HG03439 (cell line): ENCODE measurements around the gene TRHDE.

Experiments
- ATAC-seq: cut with Tn5 transposase; IDR thresholded peaks from one replicate; pipeline ENCODE4 v1.9.1; 2021; ENCODE audit warnings: mild to moderate bottlenecking, moderate library complexity; ENCODE audit not compliant: unreplicated experiment

TRHDE gene

DNA sequence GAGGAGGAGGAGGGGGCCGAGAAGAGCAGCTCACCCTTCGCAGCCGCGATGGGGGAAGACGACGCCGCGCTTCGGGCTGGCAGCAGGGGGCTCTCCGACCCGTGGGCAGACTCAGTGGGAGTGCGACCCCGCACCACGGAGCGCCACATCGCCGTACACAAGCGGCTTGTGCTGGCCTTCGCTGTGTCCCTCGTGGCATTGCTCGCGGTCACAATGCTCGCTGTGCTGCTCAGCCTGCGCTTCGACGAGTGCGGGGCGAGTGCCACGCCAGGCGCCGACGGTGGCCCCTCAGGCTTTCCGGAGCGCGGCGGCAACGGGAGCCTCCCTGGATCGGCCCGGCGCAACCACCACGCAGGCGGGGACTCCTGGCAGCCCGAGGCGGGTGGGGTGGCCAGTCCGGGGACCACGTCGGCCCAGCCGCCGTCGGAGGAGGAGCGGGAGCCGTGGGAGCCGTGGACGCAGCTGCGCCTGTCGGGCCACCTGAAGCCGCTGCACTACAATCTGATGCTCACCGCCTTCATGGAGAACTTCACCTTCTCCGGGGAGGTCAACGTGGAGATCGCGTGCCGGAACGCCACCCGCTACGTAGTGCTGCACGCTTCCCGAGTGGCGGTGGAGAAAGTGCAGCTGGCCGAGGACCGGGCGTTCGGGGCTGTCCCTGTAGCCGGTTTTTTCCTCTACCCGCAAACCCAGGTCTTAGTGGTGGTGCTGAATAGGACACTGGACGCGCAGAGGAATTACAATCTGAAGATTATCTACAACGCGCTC, 745 bp downstream of the TRHDE start:
- no peak for ATAC-seq

DNA sequence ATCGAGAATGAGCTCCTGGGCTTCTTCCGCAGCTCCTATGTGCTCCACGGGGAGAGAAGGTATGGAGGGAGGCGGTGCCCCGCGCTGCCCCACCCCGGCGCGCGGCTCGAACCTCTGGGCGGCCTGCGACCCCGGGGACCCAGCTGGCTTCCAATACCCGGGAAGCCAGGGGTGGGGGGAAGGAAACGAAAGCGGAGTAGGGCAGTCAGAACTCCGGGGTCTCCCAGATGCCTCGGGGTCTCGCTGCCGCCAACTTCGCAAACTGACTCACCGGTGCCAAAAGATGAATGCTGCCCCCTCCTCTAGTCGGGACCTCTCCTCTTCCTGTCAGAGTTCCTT, 1.3 kb downstream of the TRHDE start:
- no peak for ATAC-seq

DNA sequence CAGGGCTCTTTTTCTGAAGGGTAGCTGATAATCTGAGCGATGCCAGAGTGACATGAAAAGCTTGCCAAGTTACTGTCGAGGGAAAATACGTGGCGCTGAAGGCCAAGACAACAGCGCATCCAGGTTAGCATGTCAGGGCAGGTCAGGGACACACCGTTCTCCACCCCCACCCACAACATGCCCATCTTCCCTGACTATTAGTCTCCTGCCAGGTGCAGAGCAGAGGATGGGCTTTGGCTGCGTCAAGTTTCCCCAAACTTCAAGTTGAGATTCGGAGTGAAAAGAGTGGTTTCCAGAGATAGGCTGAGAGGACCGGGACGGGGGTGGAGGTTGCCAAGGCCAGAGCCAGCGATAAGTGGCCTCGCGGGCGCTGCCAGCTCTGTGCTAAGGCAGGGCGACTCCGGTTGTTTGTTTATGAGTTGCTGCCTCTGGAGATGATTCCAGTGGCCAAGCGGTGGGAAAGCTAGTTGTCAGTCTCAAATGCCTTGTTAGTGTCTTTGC, 1.7 kb downstream of the TRHDE start:
- no peak for ATAC-seq

DNA sequence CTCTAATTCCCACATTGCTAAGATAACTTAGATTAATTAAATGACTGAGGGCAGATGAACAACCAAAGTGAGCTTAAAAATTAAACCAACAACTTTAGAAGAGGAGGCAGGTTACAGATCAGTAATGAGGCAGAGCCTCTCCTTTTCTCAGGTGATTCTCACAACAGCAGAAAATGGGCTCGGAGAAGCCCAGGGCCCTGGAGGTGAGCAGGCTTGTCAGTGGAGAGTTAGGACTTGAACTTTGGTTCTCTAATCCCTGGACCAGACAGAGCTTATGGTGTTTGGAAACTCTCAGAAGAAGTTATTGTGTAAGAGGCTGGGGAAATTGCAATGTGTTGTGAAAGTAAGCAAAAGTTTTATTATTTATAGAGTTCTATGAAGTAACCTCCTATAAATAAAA, 2.8 kb downstream of the TRHDE start:
- no peak for ATAC-seq

DNA sequence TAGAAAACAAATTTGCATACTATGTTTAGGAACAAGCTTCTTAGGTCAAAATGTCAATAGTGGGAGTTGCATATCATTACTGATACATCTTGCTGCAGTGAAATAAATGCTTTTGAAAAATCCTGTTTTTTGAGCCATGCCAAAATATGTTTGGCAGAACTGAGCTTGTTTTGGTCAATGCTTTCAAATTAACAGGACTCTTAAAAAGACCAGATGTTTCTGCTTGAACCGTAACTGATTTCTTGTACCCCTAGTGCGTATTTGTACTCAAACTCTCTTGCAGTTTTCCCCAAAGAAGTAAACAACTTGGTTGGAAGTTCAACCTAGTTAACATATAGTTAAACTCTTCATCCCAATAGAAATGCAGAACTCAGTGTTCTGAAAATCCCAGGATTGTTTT, 3.4 kb downstream of the TRHDE start:
- ATAC-seq = no peak

DNA sequence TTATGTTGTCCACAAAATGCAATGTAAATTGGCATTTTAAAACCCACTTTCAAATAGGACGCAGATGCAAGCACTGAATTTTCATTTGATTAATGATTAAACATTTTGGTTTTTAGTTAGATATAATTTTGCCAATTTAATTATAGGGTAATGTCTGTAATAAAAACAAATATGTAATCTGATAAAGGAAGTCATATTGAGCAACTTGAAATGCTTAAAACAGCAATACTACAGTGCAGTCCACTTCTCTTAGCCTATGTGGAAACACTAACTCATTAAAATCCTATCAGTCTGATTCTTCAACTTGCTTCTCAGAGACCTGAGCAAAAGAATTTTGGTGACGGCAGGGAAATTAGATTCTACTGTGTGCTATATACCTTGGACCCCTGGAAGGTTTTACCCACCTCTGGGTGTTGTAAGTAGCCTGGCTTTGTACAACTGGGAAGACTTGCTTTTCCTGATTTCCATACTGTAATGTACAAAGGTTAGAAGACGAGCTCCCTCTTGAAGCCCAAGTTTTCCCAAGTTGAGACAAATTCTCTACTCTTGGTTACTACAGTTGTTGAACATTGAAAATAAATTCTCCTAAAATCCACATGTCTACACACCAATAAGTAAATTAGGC, 4.1 kb downstream of the TRHDE start:
- ATAC-seq = no peak

DNA sequence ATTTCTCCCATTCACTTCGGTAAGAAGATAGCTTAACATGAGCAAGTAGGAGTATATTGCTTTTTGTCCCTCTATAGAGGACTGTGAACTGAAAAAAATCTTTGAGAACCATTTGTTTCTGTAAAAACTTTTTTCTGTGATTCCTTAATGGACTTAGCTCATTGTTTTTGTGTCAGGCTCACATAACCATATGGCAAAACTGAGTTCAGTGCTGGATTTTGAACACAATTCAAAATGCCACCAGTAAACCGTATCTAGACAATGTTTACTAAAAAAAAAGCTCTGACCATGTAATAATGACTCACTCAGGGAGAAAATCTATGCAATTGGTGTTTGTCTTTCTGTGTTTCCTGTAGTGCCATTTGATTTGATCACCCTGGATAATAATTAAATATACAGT, 5.2 kb downstream of the TRHDE start:
- no peak for ATAC-seq

DNA sequence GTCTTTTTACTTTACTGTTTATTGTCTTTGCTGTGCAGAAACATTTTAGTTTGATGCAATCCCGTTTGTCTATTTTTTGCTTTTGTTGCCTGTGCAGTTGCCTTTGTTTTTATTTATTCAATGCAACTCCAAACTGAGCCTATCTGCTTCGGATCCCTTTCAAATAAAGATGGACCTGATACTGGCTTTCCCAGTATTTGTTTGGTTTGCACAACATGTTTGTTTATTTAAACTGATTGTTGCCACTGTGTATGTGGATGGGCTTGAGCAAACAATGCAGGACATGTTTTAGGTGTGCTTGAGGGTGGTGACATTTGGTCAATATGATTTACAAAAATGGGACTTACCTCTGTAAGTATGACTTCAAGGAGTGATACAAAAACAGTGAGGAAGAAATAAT, 6.7 kb downstream of the TRHDE start:
- no peak for ATAC-seq

DNA sequence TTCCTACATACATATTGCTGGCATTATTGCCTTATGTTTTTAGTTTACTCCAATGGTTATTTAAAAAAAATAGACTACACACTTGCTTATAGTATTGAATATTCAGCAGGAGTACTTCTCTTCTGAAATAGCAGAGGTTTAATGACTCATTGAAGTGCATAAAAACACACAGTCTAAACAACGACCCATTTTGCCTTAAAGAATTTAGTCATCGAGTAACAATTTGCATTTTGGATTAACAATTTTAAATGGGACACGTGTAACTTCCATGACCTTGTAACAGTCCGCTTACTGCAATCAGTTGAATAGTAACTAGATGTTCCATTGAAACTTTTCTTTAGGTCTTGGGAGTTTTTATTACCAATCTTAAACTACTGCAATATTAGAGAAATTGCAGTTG, 9.0 kb downstream of the TRHDE start:
- ATAC-seq = no peak

DNA sequence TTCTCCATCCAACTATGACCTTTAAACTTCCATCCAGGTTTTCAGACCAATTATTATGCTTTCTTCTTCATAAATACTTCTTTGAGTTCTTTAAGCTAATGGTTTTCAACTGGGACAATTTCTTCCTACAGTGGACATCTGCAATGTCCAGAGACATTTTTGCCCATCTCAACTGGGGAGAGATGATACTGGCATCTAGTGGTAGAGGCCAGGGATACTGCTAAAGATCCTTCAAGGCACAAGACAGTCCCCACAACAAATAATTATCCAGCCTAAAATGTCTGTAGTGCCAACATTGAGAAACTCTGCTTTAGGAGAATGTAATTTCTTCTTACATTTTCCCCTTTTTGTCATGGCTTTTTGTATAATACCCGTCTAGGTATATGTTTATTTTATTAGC, 10.6 kb downstream of the TRHDE start:
- no peak for ATAC-seq

DNA sequence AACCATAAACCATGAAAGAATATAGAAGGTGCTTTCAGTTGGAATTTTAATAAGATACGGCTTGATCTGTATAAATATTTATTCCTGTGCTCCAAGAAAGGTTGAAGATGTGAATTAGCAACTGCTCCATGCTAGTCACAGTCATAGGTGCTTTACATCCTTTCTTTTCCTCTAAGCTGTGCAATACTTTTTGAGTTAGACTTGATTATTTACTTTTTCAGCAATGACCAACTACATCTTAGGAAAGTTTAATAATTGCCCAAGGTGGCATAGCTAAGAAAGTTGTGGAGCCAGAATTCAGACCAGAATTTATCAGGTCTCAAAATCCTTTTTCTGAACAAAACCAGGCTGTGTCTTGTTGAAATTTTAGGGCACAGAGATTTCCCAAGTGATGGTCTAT, 13.7 kb downstream of the TRHDE start:
- no peak for ATAC-seq

DNA sequence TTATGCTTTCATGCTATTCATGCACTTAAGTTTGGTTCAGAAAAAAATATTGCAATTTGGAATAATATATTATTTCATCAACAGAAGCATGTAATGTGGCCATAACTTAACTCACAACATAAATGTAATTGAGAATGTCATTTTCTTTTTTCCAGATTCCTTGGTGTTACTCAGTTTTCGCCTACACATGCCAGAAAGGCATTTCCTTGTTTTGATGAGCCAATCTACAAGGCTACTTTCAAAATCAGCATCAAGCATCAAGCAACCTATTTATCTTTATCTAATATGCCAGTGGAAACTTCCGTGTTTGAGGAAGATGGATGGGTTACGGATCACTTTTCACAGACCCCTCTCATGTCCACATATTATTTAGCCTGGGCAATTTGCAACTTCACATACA, 14.4 kb downstream of the TRHDE start:
- no peak for ATAC-seq

DNA sequence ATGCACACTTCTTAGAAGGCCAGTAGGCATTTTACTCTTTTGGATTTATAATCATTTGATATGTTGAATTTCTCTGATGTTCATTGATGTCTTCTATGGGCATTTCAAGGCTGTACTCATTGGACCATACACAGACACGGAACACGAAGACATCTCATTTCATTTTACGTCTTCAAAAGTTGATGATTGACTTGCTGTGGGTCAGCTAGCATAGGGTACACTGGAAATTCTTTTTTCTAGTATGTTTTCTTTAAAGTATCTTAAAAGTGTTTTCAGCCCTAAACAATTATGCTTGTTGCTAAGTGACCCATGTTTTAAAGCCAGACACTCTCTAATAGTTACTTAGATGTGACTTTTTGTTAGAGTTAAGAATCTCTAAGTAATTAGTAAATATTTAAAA, 16.3 kb downstream of the TRHDE start:
- no peak for ATAC-seq

DNA sequence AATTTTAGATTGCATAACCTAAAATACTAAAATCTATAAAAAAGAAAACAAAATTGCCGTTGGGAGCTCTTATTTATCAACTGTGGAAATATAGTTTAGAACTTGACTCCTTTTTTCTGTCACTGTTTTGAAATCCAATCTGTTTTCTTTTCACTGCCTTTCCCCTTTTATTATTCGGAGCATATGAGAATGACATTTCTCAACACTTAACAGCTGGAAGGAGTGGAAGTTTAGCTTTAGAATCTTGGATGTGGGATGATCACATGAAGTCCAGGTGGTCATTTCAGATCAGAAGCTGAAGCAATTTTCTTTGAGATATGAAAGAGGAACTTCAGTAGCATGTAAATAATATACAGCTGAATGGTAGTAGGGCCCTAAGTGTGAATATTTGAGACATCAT, 16.7 kb downstream of the TRHDE start:
- ATAC-seq = no peak

DNA sequence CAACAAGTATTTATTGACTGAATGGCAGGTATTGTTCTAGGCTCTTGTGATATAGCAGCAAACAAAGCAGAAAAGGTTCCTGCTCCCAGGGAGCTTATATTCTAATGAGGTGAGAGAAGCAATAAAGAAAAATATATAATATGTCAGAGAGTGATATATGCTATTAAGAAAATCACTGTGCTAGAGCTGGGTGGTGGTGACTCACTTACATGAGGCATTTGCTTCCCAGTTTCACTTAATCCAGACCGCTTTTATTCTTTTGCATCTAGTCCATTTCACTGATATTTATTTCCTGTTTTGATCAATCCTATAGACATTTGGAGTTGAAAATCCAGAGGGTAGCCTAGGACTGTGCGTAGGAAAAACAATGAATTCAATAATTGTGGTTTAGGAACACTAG, 17.5 kb downstream of the TRHDE start:
- ATAC-seq = no peak

DNA sequence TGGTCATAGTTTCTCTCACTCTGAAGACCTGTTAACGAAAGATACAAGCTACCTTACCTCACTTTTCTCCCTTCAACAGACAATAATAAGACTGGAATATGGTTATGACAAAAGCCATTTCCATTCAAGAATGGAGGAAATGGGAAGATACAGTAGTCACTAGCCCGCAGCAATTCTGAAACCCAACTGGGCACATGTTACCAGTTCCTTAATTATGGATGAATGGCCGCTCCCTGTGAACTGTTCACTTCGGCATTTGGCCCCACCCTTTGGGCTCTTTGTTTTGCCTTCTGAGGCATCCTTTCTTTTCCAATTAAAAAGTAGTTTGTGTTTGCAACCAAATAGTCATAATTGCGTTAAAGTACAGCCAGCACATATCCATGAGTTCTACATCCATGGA, 19.0 kb downstream of the TRHDE start:
- no peak for ATAC-seq

DNA sequence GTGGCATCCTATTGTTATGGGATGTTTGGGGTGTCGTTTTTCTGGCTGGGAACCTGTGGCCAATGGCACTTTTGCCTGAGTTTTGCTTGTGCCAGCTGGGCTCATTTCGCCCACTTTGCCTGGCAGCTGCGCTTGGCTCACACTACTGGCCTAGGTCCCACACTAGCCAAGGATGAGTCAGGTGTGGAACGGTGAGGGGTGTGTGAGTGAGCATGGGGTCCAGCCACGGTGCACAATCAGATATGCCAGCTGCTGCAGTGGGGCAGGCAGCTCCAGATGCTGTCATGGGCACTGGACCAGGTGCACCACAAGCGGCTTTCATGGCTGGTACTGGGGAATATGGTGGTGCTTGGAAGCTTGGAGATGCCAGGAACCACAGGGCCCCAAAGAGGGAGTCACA, 21.5 kb downstream of the TRHDE start:
- ATAC-seq = no peak

DNA sequence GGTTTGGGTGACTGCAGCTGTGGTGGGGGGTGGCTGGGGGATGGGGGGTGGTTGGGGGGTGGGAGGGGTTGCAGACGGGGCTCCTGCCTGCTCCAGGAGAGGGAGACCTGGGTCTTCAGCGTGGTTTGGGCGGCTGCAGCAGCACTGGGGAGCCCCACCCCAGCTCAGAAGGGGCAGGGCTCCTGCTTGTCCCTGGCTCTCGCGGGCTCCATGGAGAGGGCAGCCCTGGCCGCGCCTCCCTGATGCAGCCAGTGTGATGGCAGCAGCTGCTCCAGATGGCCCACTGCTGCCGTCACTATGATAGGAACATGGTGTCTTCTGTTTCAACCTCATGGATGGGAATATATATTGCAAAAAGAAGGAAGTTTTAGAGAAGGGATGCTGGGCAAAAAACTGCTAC, 22.9 kb downstream of the TRHDE start:
- no peak for ATAC-seq

DNA sequence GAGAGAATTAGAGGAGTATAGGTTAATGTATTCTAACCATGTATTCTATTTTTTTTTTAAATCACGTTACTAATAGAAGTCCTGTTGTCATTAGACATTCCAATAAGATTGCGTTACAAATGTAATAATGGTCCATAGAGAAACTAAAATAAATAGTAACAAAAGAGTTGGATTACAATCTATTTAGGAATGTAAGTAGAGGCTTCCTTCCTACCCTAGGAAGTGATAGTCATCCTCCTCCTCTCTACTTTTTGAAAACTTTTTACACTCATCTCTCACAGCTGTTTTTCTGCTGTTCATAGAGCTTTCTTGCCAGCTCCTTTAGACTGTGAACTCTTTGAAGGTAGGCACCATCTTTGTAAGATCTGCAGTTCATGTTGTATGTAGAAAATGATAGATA, 23.6 kb downstream of the TRHDE start:
- ATAC-seq = no peak

DNA sequence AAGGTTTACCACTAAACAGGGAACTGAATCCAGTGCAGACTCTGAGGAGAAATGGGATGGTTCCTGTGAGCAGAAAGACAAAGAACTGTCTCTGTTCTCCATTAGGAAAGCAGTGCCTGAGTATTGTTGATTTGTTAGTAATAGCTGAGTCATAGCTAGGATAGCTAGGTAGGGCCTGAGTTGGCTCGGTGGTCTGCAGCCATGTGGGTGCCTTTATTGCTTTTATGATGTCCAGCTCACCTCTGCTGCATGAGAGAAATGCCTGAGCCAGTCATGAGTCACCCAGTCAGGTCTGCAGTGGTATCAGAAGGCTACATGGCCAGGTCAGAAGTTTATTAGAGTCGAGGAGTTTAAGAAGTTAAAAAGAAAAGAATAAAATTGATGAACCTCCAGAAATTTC, 24.2 kb downstream of the TRHDE start:
- ATAC-seq = no peak

DNA sequence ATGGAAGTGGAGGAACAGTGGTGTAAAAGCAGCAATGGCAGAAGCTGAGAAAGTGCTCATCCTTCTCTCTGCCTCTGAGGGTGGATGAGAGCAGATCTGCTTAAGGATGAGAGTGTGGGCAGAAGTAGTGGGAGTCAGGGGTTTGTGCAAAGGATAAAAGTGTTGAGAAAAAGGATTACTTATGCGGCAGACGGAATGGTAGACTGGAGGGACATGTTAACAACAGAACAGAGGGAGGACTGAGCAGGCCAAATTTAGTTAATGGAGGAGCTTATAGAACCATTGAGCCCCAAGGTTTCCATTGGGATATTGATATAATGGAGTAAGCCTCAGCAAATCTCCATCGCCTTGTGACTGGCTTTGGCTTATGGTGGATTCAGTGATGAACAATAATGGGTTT, 25.5 kb downstream of the TRHDE start:
- ATAC-seq = no peak

DNA sequence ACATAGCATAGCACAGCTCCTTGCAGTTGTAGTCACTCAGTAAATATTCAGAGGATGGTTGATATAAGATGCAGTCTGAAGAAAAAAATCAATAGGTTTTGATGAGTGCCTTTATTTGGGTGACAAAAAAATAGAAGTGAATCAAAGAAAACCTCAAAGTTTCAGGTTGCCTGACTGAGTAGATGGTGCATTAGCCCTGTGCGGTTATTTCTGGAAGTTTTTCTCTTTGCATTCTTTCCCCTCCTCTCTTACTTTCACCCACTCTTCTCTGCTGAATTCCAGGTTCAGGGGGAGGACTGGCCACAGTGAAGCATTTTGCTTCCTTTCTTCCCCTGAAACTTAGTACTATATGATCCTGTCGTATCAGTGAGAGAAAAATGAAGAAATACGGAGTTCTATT, 28.6 kb downstream of the TRHDE start:
- no peak for ATAC-seq

DNA sequence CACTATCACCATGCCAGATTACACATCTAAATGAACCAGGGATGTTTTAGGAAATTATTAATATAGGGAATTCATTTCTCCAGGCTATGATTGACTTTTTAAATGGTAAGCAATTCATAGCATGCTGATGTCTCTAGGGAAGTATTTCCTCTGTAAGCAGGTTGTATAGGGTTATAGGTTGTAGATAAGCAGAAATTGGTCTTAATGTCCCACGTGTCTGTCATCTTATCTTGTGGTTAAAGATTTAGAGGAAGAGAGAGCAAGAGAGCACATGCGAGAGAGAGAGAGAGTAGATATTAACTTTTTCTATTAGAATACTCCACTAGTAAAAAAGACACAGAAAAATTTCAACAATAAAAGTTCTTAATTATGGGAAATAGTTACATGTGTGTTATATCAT, 32.6 kb downstream of the TRHDE start:
- ATAC-seq = no peak
